Left lobe of liver (tissue), 2 donors: ENCODE results near the gene GAPDHS. TPM values are rescaled to one million over a fixed set of nuclear protein-coding genes. Genes with fewer than 3 reads are reported as not detected.
A peak's percentile ranks its signal among the peaks of the same experiment; 100 is the strongest.

ENCODE experiments used
- ATAC-seq: fragments of 200-7000 bp; cut with Tn5 transposase; one replicate; pipeline ENCODE4 v1.9.1; 2020; ENCODE audit warnings: mild to moderate bottlenecking, moderate library complexity
- DNase-seq: peaks from one replicate; pipeline ENCODE4 v3.0.0-alpha.2; 2020; ENCODE audit warnings: low spot score
- total RNA-seq: library from RNA; stranded (reverse); gene quantifications from one replicate; pipeline ENCODE4 v1.2.1, GENCODE V29; 2021
- donor health status: DM: no; HTN: no; CAD: no; lungs with moderate emphysema.
- donor health status: DM: no; HTN: yes; CAD: no.

GAPDHS gene
- total RNA-seq, 1 donor from 2014 or later = not detected

- no peak for ATAC-seq
These were observed 1.7 kb downstream of the GAPDHS start for GRCh38 chr19:35534803-35535480.

GRCh38 chr19:35539314-35539713 is 6.1 kb downstream of the GAPDHS start:
- DNase-seq (no peak), ATAC-seq (no peak)

More at GRCh38 chr19:35534803-35535480, 1.7 kb downstream of the GAPDHS start:
- no peak for DNase-seq

GRCh38 chr19:35539850-35540249 is 6.6 kb downstream of the GAPDHS start:
- no peak for ATAC-seq
- DNase-seq = no peak

- ATAC-seq (no peak), DNase-seq (no peak)
These were observed 7.2 kb downstream of the GAPDHS start for GRCh38 chr19:35540356-35540927.

- ATAC-seq = no peak
These were observed 9.0 kb downstream of the GAPDHS start for GRCh38 chr19:35542209-35542608.

GRCh38 chr19:35543280-35544109 is 10.2 kb downstream of the GAPDHS start:
- no peak for ATAC-seq
- DNase-seq = no peak

More at GRCh38 chr19:35542209-35542608, 9.0 kb downstream of the GAPDHS start:
- no peak for DNase-seq

GRCh38 chr19:35544110-35544802 is 11.0 kb downstream of the GAPDHS start:
- DNase-seq = no peak
- no peak for ATAC-seq

- ATAC-seq (peak; percentile 94), DNase-seq (peak; percentile 96)
These were observed 12.0 kb downstream of the GAPDHS start, which contains the start of gene TMEM147 for GRCh38 chr19:35545001-35545854. Gene TMEM147 (plus strand): TSS chr19:35545626. CDS start chr19:35545740, 114 bp downstream.

- DNase-seq (peak; percentile 66), ATAC-seq (peak; percentile 69)
These were observed 12.7 kb downstream of the GAPDHS start for GRCh38 chr19:35545855-35546381.

GRCh38 chr19:35546532-35546931 is 13.3 kb downstream of the GAPDHS start:
- ATAC-seq (no peak), DNase-seq (no peak)

- ATAC-seq (peak; percentile 55), DNase-seq (peak; percentile 60)
These were observed 16.0 kb downstream of the GAPDHS start for GRCh38 chr19:35549174-35549788.

GRCh38 chr19:35549879-35550523 is 16.7 kb downstream of the GAPDHS start:
- no peak for DNase-seq
- no peak for ATAC-seq

- DNase-seq = no peak
- no peak for ATAC-seq
These were observed 18.0 kb downstream of the GAPDHS start for GRCh38 chr19:35551091-35551810.

GRCh38 chr19:35552534-35553384 is 19.5 kb downstream of the GAPDHS start:
- ATAC-seq = no peak
- no peak for DNase-seq

- DNase-seq = no peak
- ATAC-seq = no peak
These were observed 20.2 kb downstream of the GAPDHS start for GRCh38 chr19:35553385-35554000.

GRCh38 chr19:35554076-35554475 is 20.8 kb downstream of the GAPDHS start:
- ATAC-seq (no peak), DNase-seq (no peak)
